ENCODE results near the gene ANKS3. TPM values are rescaled to one million over a fixed set of nuclear protein-coding genes. Genes with fewer than 3 reads are reported as not detected.

ANKS3 gene
- total RNA-seq, 1 experiment from 2014 or later, result 25.5 TPM

DNA sequence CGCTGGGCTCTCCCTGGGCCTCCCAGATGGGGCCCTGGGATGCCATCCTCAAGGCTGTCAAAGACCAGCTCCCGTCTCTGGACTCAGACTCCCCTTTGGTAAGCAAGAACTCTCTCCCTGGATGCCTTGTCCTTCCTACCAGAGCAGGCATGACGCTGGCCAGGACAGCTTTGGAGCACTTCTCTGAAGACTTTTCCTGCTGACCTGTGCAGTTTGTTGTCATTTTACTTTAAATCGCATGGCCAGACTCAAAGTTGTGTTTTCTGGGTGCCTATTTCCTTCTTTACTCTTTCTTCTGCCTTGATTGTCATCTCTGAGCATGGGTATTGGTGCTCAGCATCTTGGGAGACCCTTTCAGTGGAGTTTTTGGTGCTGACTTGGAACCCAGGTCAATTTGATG is 2.5 kb upstream of the ANKS3 start:
- intact Hi-C loops (cut with micrococcal nuclease), result no loop called here
- no peaks in the 10 kb centered on the region for H3K9me3 ChIP-seq (ENCODE audit: control insufficient read depth in 1 of 2, insufficient read depth in 1 of 2, low read depth in 1 of 2, low read length in 2 of 2)
- POLR2A ChIA-PET, result no interaction called here

More for the DNA sequence above, 2.5 kb upstream of the ANKS3 start:
- no peak overlapping the region for H2AFZ ChIP-seq (ENCODE audit: low read depth, low read length, poor library complexity, severe bottlenecking)
- no TSS peak for BruUV-seq (replicated peaks)
- no peak overlapping the region for H3K4me2 ChIP-seq (ENCODE audit: low read length)
- ATAC-seq (no peak), DNase-seq (ENCODE audit: low read depth, low spot score) (no peak)
- H3K27ac ChIP-seq (ENCODE audit: low read depth, low read length), result no peak overlapping the region
- 0 out of 4 replicates have a peak, but pooled peaks cover 0 to 2% of the 10 kb centered on the region in 2 experiments for H3K36me3 ChIP-seq (ENCODE audit: control insufficient read depth in 1 of 2, insufficient read depth in 2 of 2, low read length in 2 of 2)
- ChIA-PET RAD21 (ENCODE audit: low non-redundant PET in 1 of 2, low total read pairs in 2 of 2, uncharacterized antibody in 2 of 2, unreplicated experiment in 2 of 2) (no interaction called here), CTCF (no interaction called here)
- H4K20me1 ChIP-seq (ENCODE audit: insufficient read depth), result no peaks in the 10 kb centered on the region
- no peak overlapping the region for H3K4me3 ChIP-seq (replicated peaks in 1 of 2; ENCODE audit: low read depth in 1 of 2, low read length in 2 of 2)
- H3K79me2 ChIP-seq (ENCODE audit: insufficient read depth, low read length), result peaks cover 24% of the 10 kb centered on the region
- no peak for TF ChIP-seq EZH2phosphoT487 (IDR thresholded peaks at IDR 0.05; ENCODE audit: borderline replicate concordance)
- no peak for TF ChIP-seq POLR2A (IDR thresholded peaks at IDR 0.05; ENCODE audit: borderline replicate concordance, extremely low read depth, insufficient read depth, insufficient read length)
- no peak for TF ChIP-seq SP1 (IDR thresholded peaks at IDR 0.05; ENCODE audit: low read depth)
- TF ChIP-seq ZBTB33 (IDR thresholded peaks at IDR 0.05; ENCODE audit: extremely low read depth, insufficient replicate concordance, low read length), result no peak
- no peak for TF ChIP-seq CBX3 (IDR thresholded peaks at IDR 0.05; ENCODE audit: low read depth)
- TF ChIP-seq POLR2AphosphoS5 (IDR thresholded peaks at IDR 0.05; ENCODE audit: low read depth, low read length), result no peak
- no peak for TF ChIP-seq RAD21 (IDR thresholded peaks at IDR 0.05; ENCODE audit: low read depth)
- no peak for TF ChIP-seq EGR1 (IDR thresholded peaks at IDR 0.05; ENCODE audit: low read depth)
- no peak for TF ChIP-seq JUND (IDR thresholded peaks at IDR 0.05)
- no peak for TF ChIP-seq ZNF274 (IDR thresholded peaks at IDR 0.05; ENCODE audit: low read depth, low read length)
- no peak for TF ChIP-seq SIN3A (IDR thresholded peaks at IDR 0.05; ENCODE audit: low read depth)
- no peak for TF ChIP-seq FOSL1 (IDR thresholded peaks at IDR 0.05; ENCODE audit: low read depth)
- no peak for TF ChIP-seq SRF (IDR thresholded peaks at IDR 0.05; ENCODE audit: low read depth)
- TF ChIP-seq REST (IDR thresholded peaks at IDR 0.05; ENCODE audit: low read depth), result no peak
- TF ChIP-seq, protein P1, sequence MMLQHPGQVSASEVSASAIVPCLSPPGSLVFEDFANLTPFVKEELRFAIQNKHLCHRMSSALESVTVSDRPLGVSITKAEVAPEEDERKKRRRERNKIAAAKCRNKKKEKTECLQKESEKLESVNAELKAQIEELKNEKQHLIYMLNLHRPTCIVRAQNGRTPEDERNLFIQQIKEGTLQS (IDR thresholded peaks at IDR 0.05), result no peak
- TF ChIP-seq YY1 (IDR thresholded peaks at IDR 0.05; ENCODE audit: extremely low read depth, insufficient replicate concordance, low read depth, low read length), result no peak
- no peaks in the 10 kb centered on the region for H3K9me2 ChIP-seq (ENCODE audit: insufficient read depth)
- no peak overlapping the region for H3K9ac ChIP-seq (ENCODE audit: low read length)
- H3K27me3 ChIP-seq (ENCODE audit: insufficient read depth, low read length), result no peaks in the 10 kb centered on the region
- peaks cover 8 to 19% of the 10 kb centered on the region in 2 experiments for H3K4me1 ChIP-seq (ENCODE audit: control insufficient read depth in 1 of 2, insufficient read depth in 2 of 2, low read length in 2 of 2)
